HG02970 (cell line): Measurements from ENCODE around the gene ISL1.

Source experiments
- ATAC-seq: cut with Tn5 transposase; IDR thresholded peaks from one replicate; pipeline ENCODE4 v1.9.1; 2021; ENCODE audit warnings: mild to moderate bottlenecking, moderate library complexity, moderate number of reproducible peaks; ENCODE audit not compliant: unreplicated experiment, low FRiP score

ISL1 gene

GRCh38 chr5:51386916-51387883 lies 4.0 kb downstream of the ISL1 start:
- ATAC-seq = no peak

- ATAC-seq = no peak
Measured at GRCh38 chr5:51387884-51388275, 4.6 kb downstream of the ISL1 start.

- ATAC-seq = no peak
Measured at GRCh38 chr5:51388488-51389287, 5.4 kb downstream of the ISL1 start.

- no peak for ATAC-seq
Measured at GRCh38 chr5:51389288-51389576, 6.0 kb downstream of the ISL1 start.

- ATAC-seq = no peak
Measured at GRCh38 chr5:51389577-51390463, 6.6 kb downstream of the ISL1 start.

GRCh38 chr5:51391175-51391574 lies 7.9 kb downstream of the ISL1 start:
- no peak for ATAC-seq

GRCh38 chr5:51392689-51393199 lies 9.5 kb downstream of the ISL1 start:
- ATAC-seq = no peak

- no peak for ATAC-seq
Measured at GRCh38 chr5:51394609-51395008, 11.4 kb downstream of the ISL1 start.

- no peak for ATAC-seq
Measured at GRCh38 chr5:51395245-51395644, 12.0 kb downstream of the ISL1 start.

GRCh38 chr5:51395666-51396356 lies 12.6 kb downstream of the ISL1 start:
- ATAC-seq = no peak

GRCh38 chr5:51396797-51397196 lies 13.5 kb downstream of the ISL1 start:
- no peak for ATAC-seq

- no peak for ATAC-seq
Measured at GRCh38 chr5:51397996-51398395, 14.7 kb downstream of the ISL1 start.

- no peak for ATAC-seq
Measured at GRCh38 chr5:51398875-51399642, 15.8 kb downstream of the ISL1 start.

GRCh38 chr5:51399643-51400006 lies 16.4 kb downstream of the ISL1 start:
- no peak for ATAC-seq

GRCh38 chr5:51404255-51404654 lies 21.0 kb downstream of the ISL1 start:
- ATAC-seq = no peak

GRCh38 chr5:51411921-51412325 lies 28.7 kb downstream of the ISL1 start:
- no peak for ATAC-seq

- ATAC-seq = no peak
Measured at GRCh38 chr5:51414516-51414915, 31.3 kb downstream of the ISL1 start.

GRCh38 chr5:51416149-51416548 lies 32.9 kb downstream of the ISL1 start:
- ATAC-seq = no peak

- no peak for ATAC-seq
Measured at GRCh38 chr5:51433052-51433710, 49.9 kb downstream of the ISL1 start.
